H1 (cell line): ENCODE results near the gene C22orf23. TPM values are rescaled to one million over a fixed set of nuclear protein-coding genes. Genes with fewer than 3 reads are reported as not detected.
"Not testable (repeated sequence)": the region's sequence is repeated elsewhere in the genome, so short reads cannot be mapped to it uniquely, and the experiment has no call there.

ENCODE experiments used
- CTCF ChIA-PET: fragments of 300-600 bp; sonication (Branson Sonifier 250); formaldehyde crosslinking; loops from one replicate; lab custom pipeline; 2021; ENCODE audit not compliant: partially characterized antibody; lab: Charles Lee
- POLR2A ChIA-PET: fragments of 300-600 bp; sonication (Branson Sonifier 250); formaldehyde crosslinking; loops from one replicate; lab custom pipeline; 2021; ENCODE audit warnings: inconsistent platforms; ENCODE audit not compliant: partially characterized antibody; lab: Charles Lee
- DNase-seq, 2 experiments: peaks; one replicate each; pipeline versions ENCODE4 v3.0.0 to v3.0.0-alpha.2; 2010 to 2022; ENCODE audit warnings: low spot score in 2 of 2, low read depth in 1 of 2, mixed read lengths in 1 of 2
- FAIRE-seq: peaks from 2 replicates; lab custom pipeline; 2011; peaks lifted over from hg19 to GRCh38; lab: Jason Lieb, UNC
- H2AFZ ChIP-seq: 2 replicates; pipeline ENCODE4 v1.8.1; 2012; ENCODE audit warnings: low read length, inconsistent platforms
- H2AK5ac ChIP-seq: 2 replicates; pipeline ENCODE4 v1.6.1; 2013; ENCODE audit warnings: low read depth, low read length
- H2BK120ac ChIP-seq: replicated peaks from 2 replicates; pipeline ENCODE3; 2013; ENCODE audit warnings: low read depth, low read length, inconsistent platforms
- H2BK12ac ChIP-seq: 2 replicates; pipeline ENCODE4 v1.6.1; 2013; ENCODE audit warnings: low read depth, low read length
- H2BK15ac ChIP-seq: 2 replicates; pipeline ENCODE4 v1.6.1; 2013; ENCODE audit warnings: low read length
- H2BK20ac ChIP-seq: 2 replicates; pipeline ENCODE4 v1.6.1; 2013; ENCODE audit warnings: low read length
- H2BK5ac ChIP-seq: 2 replicates; pipeline ENCODE4 v1.6.1; 2013; ENCODE audit warnings: low read depth, low read length
- H3K14ac ChIP-seq: 2 replicates; pipeline ENCODE4 v1.6.1; 2013; ENCODE audit warnings: inconsistent platforms; ENCODE audit not compliant: insufficient read length
- H3K18ac ChIP-seq: 2 replicates; pipeline ENCODE4 v1.6.1; 2013; ENCODE audit warnings: low read length; ENCODE audit errors: extremely low read depth
- H3K23ac ChIP-seq: 2 replicates; pipeline ENCODE4 v1.6.1; 2013; ENCODE audit warnings: inconsistent platforms; ENCODE audit not compliant: insufficient read length
- H3K23me2 ChIP-seq: 2 replicates; pipeline ENCODE4 v1.6.1; 2013; ENCODE audit warnings: low read depth, low read length
- H3K27ac ChIP-seq: 2 replicates; pipeline ENCODE4 v1.6.1; 2011; ENCODE audit warnings: low read depth, low read length, inconsistent platforms
- H3K27me3 ChIP-seq, 4 experiments: replicated peaks in 1 of 4; 1 replicate in 1 of 4; 2 replicates in 3 of 4; pipeline versions ENCODE4 v1.6.1 to v1.8.1; 2011 to 2013; ENCODE audit warnings: low read length in 3 of 4, mild to moderate bottlenecking in 3 of 4, inconsistent platforms in 2 of 4, mixed read lengths in 2 of 4, moderate library complexity in 1 of 4; ENCODE audit not compliant: control insufficient read depth in 3 of 4, insufficient read depth in 3 of 4; ENCODE audit errors: extremely low read depth in 1 of 4
- H3K36me3 ChIP-seq, 4 experiments: 2 replicates each; pipeline versions ENCODE4 v1.6.1 to v1.8.1; 2011 to 2013; ENCODE audit warnings: mild to moderate bottlenecking in 4 of 4, low read length in 3 of 4, moderate library complexity in 2 of 4, control low read depth in 1 of 4, inconsistent platforms in 1 of 4; ENCODE audit not compliant: insufficient read depth in 4 of 4, control insufficient read depth in 2 of 4
- H3K4ac ChIP-seq: replicated peaks from 2 replicates; pipeline ENCODE3; 2013; ENCODE audit warnings: low read length, low read depth, mixed read lengths, inconsistent platforms; ENCODE audit not compliant: insufficient read length
- H3K4me1 ChIP-seq, 4 experiments: replicated peaks in 1 of 4; 1 replicate in 1 of 4; 2 replicates in 3 of 4; pipeline versions ENCODE4 v1.6.1 to v1.8.1; 2011 to 2013; ENCODE audit warnings: low read length in 3 of 4, inconsistent platforms in 2 of 4, mixed read lengths in 1 of 4; ENCODE audit not compliant: insufficient read depth in 4 of 4, control insufficient read depth in 3 of 4
- H3K4me2 ChIP-seq, 2 experiments: 2 replicates each; pipeline versions ENCODE4 v1.6.1 to v1.8.1; 2011 to 2013; ENCODE audit warnings: low read depth in 2 of 2, low read length in 2 of 2, control low read depth in 1 of 2, inconsistent platforms in 1 of 2, mild to moderate bottlenecking in 1 of 2; ENCODE audit not compliant: insufficient read depth in 1 of 2
- H3K4me3 ChIP-seq, 4 experiments: fragments of 200-600, 300-600 bp in 1 of 4; sonication (generic), shearing (Covaris generic), sonication (Bioruptor Twin) in 1 of 4; 2 replicates each; pipeline versions ENCODE4 v1.5.1 to v1.8.1; 2011 to 2016; ENCODE audit warnings: low read length in 4 of 4, low read depth in 3 of 4, control low read depth in 2 of 4, inconsistent platforms in 2 of 4, mild to moderate bottlenecking in 2 of 4, mixed read lengths in 1 of 4, moderate library complexity in 1 of 4; ENCODE audit not compliant: insufficient read depth in 2 of 4; ENCODE audit errors: extremely low read depth in 1 of 4
- H3K56ac ChIP-seq: replicated peaks from 2 replicates; pipeline ENCODE3; 2013; ENCODE audit warnings: low read depth, mild to moderate bottlenecking, mixed read lengths, low read length, inconsistent platforms; ENCODE audit not compliant: insufficient read length
- H3K79me1 ChIP-seq: 2 replicates; pipeline ENCODE4 v1.6.1; 2013; ENCODE audit warnings: low read depth, low read length, control low read depth
- H3K79me2 ChIP-seq, 2 experiments: 2 replicates each; pipeline versions ENCODE4 v1.6.1 to v1.8.1; 2012 to 2013; ENCODE audit warnings: low read length in 2 of 2, mild to moderate bottlenecking in 2 of 2, inconsistent platforms in 1 of 2; ENCODE audit not compliant: insufficient read depth in 2 of 2, control insufficient read depth in 1 of 2
- H3K9ac ChIP-seq, 4 experiments: replicated peaks in 1 of 4; 1 replicate in 1 of 4; 2 replicates in 3 of 4; pipeline versions ENCODE4 v1.6.1 to v1.8.1; 2011 to 2013; ENCODE audit warnings: low read depth in 3 of 4, low read length in 3 of 4, control low read depth in 2 of 4, mild to moderate bottlenecking in 2 of 4, moderate library complexity in 2 of 4, inconsistent platforms in 1 of 4; ENCODE audit errors: extremely low read depth in 1 of 4
- H3K9me3 ChIP-seq, 2 experiments: 2 replicates each; pipeline versions ENCODE4 v1.6.1 to v1.8.1; 2012 to 2013; ENCODE audit warnings: mild to moderate bottlenecking in 2 of 2, moderate library complexity in 2 of 2, control low read depth in 1 of 2, inconsistent platforms in 1 of 2, low read depth in 1 of 2, low read length in 1 of 2, mixed read lengths in 1 of 2; ENCODE audit not compliant: insufficient read depth in 2 of 2
- H4K20me1 ChIP-seq, 2 experiments: replicated peaks in 1 of 2; 2 replicates each; pipeline versions ENCODE3 to v1.8.1; 2011 to 2013; ENCODE audit warnings: inconsistent platforms in 2 of 2, low read length in 2 of 2, mild to moderate bottlenecking in 1 of 2; ENCODE audit not compliant: insufficient read depth in 2 of 2, control insufficient read depth in 1 of 2
- H4K5ac ChIP-seq: 2 replicates; pipeline ENCODE4 v1.6.1; 2013; ENCODE audit warnings: low read length, low read depth, mixed read lengths, inconsistent platforms; ENCODE audit not compliant: insufficient read length
- H4K8ac ChIP-seq: 2 replicates; pipeline ENCODE4 v1.8.0; 2013; ENCODE audit warnings: mild to moderate bottlenecking, moderate library complexity, low read length, inconsistent platforms; ENCODE audit not compliant: insufficient read depth; ENCODE audit errors: extremely low read depth
- H4K91ac ChIP-seq: replicated peaks from 2 replicates; pipeline ENCODE3; 2013; ENCODE audit warnings: low read length, mixed read lengths, inconsistent platforms; ENCODE audit not compliant: insufficient read length
- WGBS, 2 experiments: shearing (Covaris generic) in 1 of 2; methylation state at CpG; one replicate each; pipeline versions ENCODE4 v1.1.6 to v1.1.7; 2013 to 2015; ENCODE audit warnings: low lambda C conversion rate in 2 of 2, mixed read lengths in 2 of 2, inconsistent platforms in 1 of 2, low coverage in 1 of 2, missing lambda C conversion rate in 1 of 2; ENCODE audit not compliant: insufficient replicate concordance in 2 of 2, insufficient coverage in 1 of 2, insufficient read length in 1 of 2; ENCODE audit errors: extremely low coverage in 1 of 2, missing lambda C conversion rate in 1 of 2; 5-methylcytosine and 5-hydroxymethylcytosine counted together
- polyA plus RNA-seq, 7 experiments: library from polyadenylated mRNA; depleted of rRNA in 3 of 7; stranded (reverse) in 5 of 7; unstranded in 2 of 7; fragments of >200 nt in 5 of 7; fragments of 200-250 nt in 2 of 7; gene quantifications; 1 replicate in 5 of 7; 2 replicates in 1 of 7; 4 replicates in 1 of 7; pipeline versions ENCODE4 v1.2.1 to v1.2.3, GENCODE V29; 2011 to 2013; ENCODE audit warnings: missing spikeins in 2 of 7, mixed read lengths in 2 of 7
- total RNA-seq: library from RNA; stranded (reverse); fragmentation: NEBNext Ultra II Directional; extraction: Animal tissue kit (Norgen Biotek cat#: 25700); gene quantifications from 2 replicates; pipeline ENCODE4 v1.2.1, GENCODE V29; 2021

C22orf23 gene
- total and polyA plus RNA-seq, 2 of the 8 experiments (the other 6 are each of a cell fraction or from before 2014, with no cell fraction given), result 0.50 to 0.54 TPM

GRCh38 chr22:37976022-37976421 is 22.6 kb upstream of the C22orf23 start:
- H4K20me1 ChIP-seq, H2AFZ ChIP-seq, H2BK12ac ChIP-seq, H4K5ac ChIP-seq, H2BK20ac ChIP-seq, H2BK5ac ChIP-seq, H3K23ac ChIP-seq, H3K36me3 ChIP-seq, H4K8ac ChIP-seq, H3K18ac ChIP-seq, DNase-seq, H3K79me2 ChIP-seq, H3K14ac ChIP-seq, H3K79me1 ChIP-seq, H3K27me3 ChIP-seq, H2BK15ac ChIP-seq, H2AK5ac ChIP-seq, H2BK120ac ChIP-seq, H3K4ac ChIP-seq, H3K4me2 ChIP-seq, H3K23me2 ChIP-seq, FAIRE-seq, H3K27ac ChIP-seq, H3K9ac ChIP-seq, H3K9me3 ChIP-seq, H3K4me3 ChIP-seq, H4K91ac ChIP-seq, H3K56ac ChIP-seq: not testable (repeated sequence)
- ChIA-PET CTCF (interaction anchor here (0.8 to 4.8 kb wide), 2 partner anchors 10 to 121 kb away, joined by 3 to 27 read pairs; no protein-coding TSS in a partner anchor), POLR2A (interaction anchor here (0.9 to 1.5 kb wide), 3 partner anchors 10 to 23 kb away, joined by 3 to 6 read pairs (median 3); partner anchors contain the start of genes C22orf23 and POLR2F)
- 86% methylated on average over 8 of the region's 8 CpGs; no CpG with 5 or more reads in 1 of the 2 experiments for WGBS, 2 experiments
- H3K4me1 ChIP-seq, result peaks cover 8 to 19% (median 14%) of the 10 kb centered on the region in 4 experiments
